GM13977 (cell line): ENCODE measurements around the gene CCDC32.

Experiments
- DNase-seq: peaks from one replicate; pipeline ENCODE4 v3.0.0; 2012; ENCODE audit warnings: low spot score
- in situ Hi-C: fragments of 300-500 bp; cut with MboI; formaldehyde crosslinking; loops from one replicate; pipeline ENCODE4 v1.12.0; 2022; ENCODE audit warnings: low sequenced_read_pairs, low pct_unique_long_range_greater_than_20kb, mixed read lengths, inconsistent platforms; ENCODE audit not compliant: unreplicated experiment
- TF ChIP-seq, protein P1 (sequence below): IDR thresholded peaks from 2 replicates; pipeline ENCODE4 v1.5.1; 2012; ENCODE audit warnings: mild to moderate bottlenecking, control low read depth; ENCODE audit not compliant: insufficient read depth; ENCODE audit errors: extremely low read depth, missing control alignments

The CCDC32 gene

DNA sequence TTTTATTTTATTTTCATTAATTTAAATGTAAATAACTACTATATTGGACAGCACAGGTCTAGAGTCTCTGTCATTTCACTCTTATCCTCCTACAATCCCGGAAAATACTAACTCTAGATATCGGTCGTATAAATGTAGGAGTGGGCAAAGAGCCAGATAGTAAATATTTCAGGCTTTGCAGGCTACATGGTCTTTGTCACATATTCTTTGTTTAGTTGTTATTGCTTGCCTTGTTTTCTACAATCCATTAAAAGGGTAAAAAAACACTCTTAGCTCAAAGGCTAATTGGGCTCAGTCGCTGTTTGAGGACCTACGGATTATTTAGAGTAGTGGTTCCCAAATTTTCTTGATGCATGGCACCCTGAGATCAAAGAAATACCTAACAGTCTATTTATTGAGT lies 30.9 kb upstream of the CCDC32 start:
- in situ Hi-C loops, result no loop called here
- TF ChIP-seq, protein P1, sequence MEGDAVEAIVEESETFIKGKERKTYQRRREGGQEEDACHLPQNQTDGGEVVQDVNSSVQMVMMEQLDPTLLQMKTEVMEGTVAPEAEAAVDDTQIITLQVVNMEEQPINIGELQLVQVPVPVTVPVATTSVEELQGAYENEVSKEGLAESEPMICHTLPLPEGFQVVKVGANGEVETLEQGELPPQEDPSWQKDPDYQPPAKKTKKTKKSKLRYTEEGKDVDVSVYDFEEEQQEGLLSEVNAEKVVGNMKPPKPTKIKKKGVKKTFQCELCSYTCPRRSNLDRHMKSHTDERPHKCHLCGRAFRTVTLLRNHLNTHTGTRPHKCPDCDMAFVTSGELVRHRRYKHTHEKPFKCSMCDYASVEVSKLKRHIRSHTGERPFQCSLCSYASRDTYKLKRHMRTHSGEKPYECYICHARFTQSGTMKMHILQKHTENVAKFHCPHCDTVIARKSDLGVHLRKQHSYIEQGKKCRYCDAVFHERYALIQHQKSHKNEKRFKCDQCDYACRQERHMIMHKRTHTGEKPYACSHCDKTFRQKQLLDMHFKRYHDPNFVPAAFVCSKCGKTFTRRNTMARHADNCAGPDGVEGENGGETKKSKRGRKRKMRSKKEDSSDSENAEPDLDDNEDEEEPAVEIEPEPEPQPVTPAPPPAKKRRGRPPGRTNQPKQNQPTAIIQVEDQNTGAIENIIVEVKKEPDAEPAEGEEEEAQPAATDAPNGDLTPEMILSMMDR, result no peak
- no peak for DNase-seq

- in situ Hi-C loops, result no loop called here
- no peak for DNase-seq
These were observed 30.4 kb upstream of the CCDC32 start for GRCh38 chr15:40595219-40595618.

GRCh38 chr15:40594429-40594836 lies 29.6 kb upstream of the CCDC32 start:
- peak; percentile 63 for DNase-seq
- in situ Hi-C loops, result no loop called here
- TF ChIP-seq, protein P1, result no peak

More at GRCh38 chr15:40595219-40595618, 30.4 kb upstream of the CCDC32 start:
- TF ChIP-seq, protein P1, result no peak

DNA sequence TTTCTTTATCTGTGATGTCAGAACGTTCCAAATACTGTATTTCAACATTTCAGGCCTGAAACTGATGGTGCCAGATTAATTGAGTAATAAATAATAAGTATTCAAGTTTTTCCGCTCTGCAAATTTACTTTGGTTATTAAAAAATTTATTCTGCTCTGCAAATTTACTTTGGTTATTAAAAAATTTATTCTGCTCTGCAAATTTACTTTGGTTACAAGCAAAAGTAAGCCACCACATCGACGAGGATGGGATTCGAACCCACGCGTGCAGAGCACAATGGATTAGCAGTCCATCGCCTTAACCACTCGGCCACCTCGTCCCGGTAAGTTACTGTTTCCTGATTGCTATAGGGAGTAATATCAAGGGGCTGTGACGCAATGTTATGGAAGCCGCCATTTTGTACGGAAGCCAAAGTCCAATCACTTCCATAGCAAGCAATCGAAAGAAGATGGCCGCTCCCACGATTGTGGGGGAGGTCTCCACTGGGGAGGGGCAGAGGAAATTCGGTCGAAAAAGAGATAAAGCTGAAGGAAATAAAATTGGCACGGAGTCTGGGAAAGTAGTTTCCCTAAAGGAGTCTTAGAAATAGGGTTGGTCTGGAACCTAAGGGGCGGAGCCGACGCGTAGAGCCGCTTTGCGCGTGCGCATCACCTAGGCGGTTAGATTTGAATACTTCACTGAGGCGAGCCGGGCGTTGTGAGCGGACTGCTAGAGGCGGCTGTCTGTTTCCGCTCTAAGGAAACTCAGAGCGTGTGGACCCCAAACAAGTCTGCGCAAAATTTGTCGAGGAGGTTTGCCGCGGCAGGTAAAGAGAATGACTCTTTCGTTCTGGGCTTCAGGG lies 29.0 kb upstream of the CCDC32 start, which contains the start of gene KNL1:
Gene KNL1, plus strand, starts transcription at position 662 of the 841 bp plus-strand sequence. CDS start 8,683 bp downstream, outside the sequence.
- peak; percentile 84 for DNase-seq
- in situ Hi-C loops, result no loop called here
- TF ChIP-seq, protein P1, result peak; percentile 0

DNA sequence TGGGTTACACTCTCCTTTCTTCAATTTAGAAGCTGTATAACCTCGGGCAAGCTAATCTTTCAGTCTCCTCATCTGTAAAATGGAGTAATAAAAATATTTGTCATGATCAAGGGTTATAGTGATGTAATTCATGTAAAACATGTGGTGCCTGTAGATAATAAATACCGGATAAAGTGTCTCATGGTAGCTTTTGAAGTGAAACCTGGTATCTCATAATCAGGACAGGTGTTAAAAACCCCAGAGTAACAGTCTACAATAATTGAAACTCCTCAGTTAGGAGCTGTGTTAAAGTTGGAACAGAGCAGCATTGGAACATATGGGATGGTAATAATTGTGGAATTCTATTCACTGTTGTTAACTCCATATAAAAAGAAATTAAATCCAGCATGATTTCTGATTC lies 28.3 kb upstream of the CCDC32 start:
- no peak for DNase-seq
- in situ Hi-C loops, result no loop called here
- TF ChIP-seq, protein P1, result no peak

DNA sequence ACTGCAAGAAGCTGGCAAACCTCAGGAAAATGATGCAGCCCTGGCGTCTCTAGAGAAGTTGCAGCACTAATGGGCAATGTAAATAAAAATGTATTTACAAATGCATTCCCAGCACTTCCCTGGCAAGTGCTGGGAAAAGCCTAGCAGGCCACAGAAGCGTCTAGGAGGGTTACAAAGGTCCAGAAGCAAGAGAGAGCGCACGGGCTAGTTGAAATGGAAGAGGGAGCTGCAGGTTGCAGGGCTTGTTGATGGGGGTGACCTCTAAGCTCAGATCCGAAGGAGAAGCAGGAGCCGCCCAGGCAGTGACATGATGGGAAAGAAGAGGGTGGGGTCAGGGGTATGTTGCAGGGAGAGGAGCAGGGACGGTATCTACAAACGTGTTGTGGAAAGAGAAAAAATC lies 26.5 kb upstream of the CCDC32 start:
- in situ Hi-C loops, result no loop called here
- TF ChIP-seq, protein P1, result no peak
- no peak for DNase-seq

DNA sequence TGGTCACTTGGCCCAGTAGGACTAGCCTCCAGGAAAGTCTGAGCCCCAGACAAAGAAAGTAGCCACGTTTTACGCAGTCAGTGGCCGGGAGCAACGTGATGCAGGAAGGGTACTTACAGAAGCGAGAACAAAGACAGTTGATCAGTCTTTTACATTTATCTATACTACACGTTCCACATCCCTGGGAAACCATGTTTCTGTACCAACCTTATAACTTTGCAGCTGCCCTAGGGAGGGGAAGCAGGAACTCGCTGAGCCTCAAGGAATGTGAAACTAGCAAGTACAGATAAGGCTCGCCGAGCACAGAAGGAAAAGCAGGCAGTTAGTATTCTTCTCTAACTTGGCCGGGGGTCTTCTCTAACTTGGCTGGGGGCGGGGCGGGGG lies 25.8 kb upstream of the CCDC32 start:
- TF ChIP-seq, protein P1, result no peak
- DNase-seq, result no peak
- in situ Hi-C loops, result no loop called here
